Activated T-cell treated with anti-CD3 and anti-CD28 coated beads, Interleukin-2, amount 50 U/mL, for 72 hours (primary cell): Measurements from ENCODE around the gene WAC. TPM values are rescaled to one million over a fixed set of nuclear protein-coding genes. Genes with fewer than 3 reads are reported as not detected.

Source experiments
- total RNA-seq, 2 donors: library from RNA; stranded (reverse); gene quantifications; one replicate each; pipeline ENCODE4 v1.2.3, GENCODE V29; 2022

WAC gene
- total RNA-seq, 2 donors from 2014 or later = 173 to 194 TPM

Other genes starting within 250 kb of the WAC start
- 10 to 100 TPM; 16.3 to 28.1 TPM for gene MPP7, start 230.1 kb upstream of the WAC start, total RNA-seq
- under 1 TPM; 0.17 to 0.32 TPM for gene BAMBI, start 144.4 kb downstream of the WAC start, total RNA-seq